HepG2 (cell line): ENCODE measurements around the gene INO80. TPM values are rescaled to one million over a fixed set of nuclear protein-coding genes. Genes with fewer than 3 reads are reported as not detected.

ENCODE experiments used
- BCL6 ChIP-seq: IDR thresholded peaks from 2 replicates; pipeline ENCODE4 v1.6.1; 2016; ENCODE audit warnings: missing genetic modification reagents, missing compliant biosample characterization
- DRAP1 ChIP-seq: IDR thresholded peaks from 2 replicates; pipeline ENCODE4 v1.6.1; 2016; ENCODE audit warnings: missing genetic modification reagents, missing compliant biosample characterization
- EP300 ChIP-seq, 3 experiments: sonication (generic) in 1 of 3; formaldehyde crosslinking in 1 of 3; IDR thresholded peaks; 2 replicates each; pipeline versions ENCODE4 v1.5.1 to v1.6.1; 2011 to 2020; ENCODE audit warnings: low read depth in 2 of 3, low read length in 2 of 3, borderline replicate concordance in 1 of 3, improper control_type of control experiment in 1 of 3, mild to moderate bottlenecking in 1 of 3, missing genetic modification reagents in 1 of 3, moderate library complexity in 1 of 3
- HOXA9 ChIP-seq: sonication (generic); formaldehyde crosslinking; IDR thresholded peaks from 2 replicates; pipeline ENCODE4 v1.8.1; 2022; ENCODE audit warnings: missing genetic modification reagents, mild to moderate bottlenecking, moderate library complexity, borderline replicate concordance
- SKI ChIP-seq: fragments of 450-650 bp; IDR thresholded peaks from one replicate; pipeline ENCODE4 v1.6.1; 2018; ENCODE audit warnings: mild to moderate bottlenecking; ENCODE audit not compliant: partially characterized antibody
- SOX13 ChIP-seq, 3 experiments: fragments of 450-650 bp in 1 of 3; sonication (generic) in 1 of 3; formaldehyde crosslinking in 1 of 3; IDR thresholded peaks in 2 of 3; conservative IDR thresholded peaks in 1 of 3; 2 replicates each; pipeline versions ENCODE4 v1.5.0 to v1.6.1; 2016 to 2020; ENCODE audit warnings: antibody characterized with exemption in 1 of 3, mild to moderate bottlenecking in 1 of 3, missing compliant biosample characterization in 1 of 3, missing genetic modification reagents in 1 of 3, moderate library complexity in 1 of 3
- SOX6 ChIP-seq, 2 experiments: fragments of 450-650 bp in 1 of 2; sonication (generic) in 1 of 2; formaldehyde crosslinking in 1 of 2; IDR thresholded peaks; 2 replicates each; pipeline versions ENCODE4 v1.4.0 to v1.6.1; 2017 to 2020; ENCODE audit warnings: antibody characterized with exemption in 1 of 2, mild to moderate bottlenecking in 1 of 2, missing genetic modification reagents in 1 of 2
- ZKSCAN8 ChIP-seq: IDR thresholded peaks from 2 replicates; pipeline ENCODE4 v1.6.1; 2016; ENCODE audit warnings: borderline replicate concordance, missing genetic modification reagents, missing compliant biosample characterization
- ZNF644 ChIP-seq: IDR thresholded peaks from 2 replicates; pipeline ENCODE4 v1.6.1; 2016; ENCODE audit warnings: low read depth
- polyA plus RNA-seq, 8 experiments: library from polyadenylated mRNA; depleted of rRNA in 3 of 8; stranded (reverse) in 7 of 8; unstranded in 1 of 8; fragments of >200 nt; fragmentation: Illumina TruSeq in 4 of 8; extraction: Trizol in 4 of 8; gene quantifications; 2 replicates each; pipeline versions ENCODE4 v1.2.1 to v1.2.3, GENCODE V29; 2011 to 2016; ENCODE audit warnings: low read depth in 4 of 8, missing spikeins in 1 of 8, mixed read lengths in 1 of 8; ENCODE audit not compliant: insufficient read depth in 1 of 8
- total RNA-seq, 5 experiments: library from RNA; depleted of rRNA; stranded (reverse); fragments of >200 nt; fragmentation: Illumina TruSeq; extraction: Trizol; gene quantifications; 2 replicates each; pipeline ENCODE4 v1.2.3, GENCODE V29; 2016; ENCODE audit warnings: low read depth in 1 of 5
- TF ChIP-seq, protein P1 (sequence below): sonication (generic); IDR thresholded peaks from 2 replicates; pipeline ENCODE4 v1.6.1; 2016; ENCODE audit warnings: low read depth, borderline replicate concordance
- TF ChIP-seq, protein P2 (sequence below): IDR thresholded peaks from 2 replicates; pipeline ENCODE4 v1.4.0; 2020; ENCODE audit warnings: mild to moderate bottlenecking, missing genetic modification reagents
- TF ChIP-seq, protein P3 (sequence below): sonication (generic); formaldehyde crosslinking; IDR thresholded peaks from 2 replicates; pipeline ENCODE4 v1.5.1; 2020; ENCODE audit warnings: mild to moderate bottlenecking, missing genetic modification reagents, moderate library complexity

The INO80 gene
- total and polyA plus RNA-seq, 2 of the 13 experiments (the other 11 are each of a cell fraction or from before 2014, with no cell fraction given) = 3.6 to 14.8 TPM

DNA sequence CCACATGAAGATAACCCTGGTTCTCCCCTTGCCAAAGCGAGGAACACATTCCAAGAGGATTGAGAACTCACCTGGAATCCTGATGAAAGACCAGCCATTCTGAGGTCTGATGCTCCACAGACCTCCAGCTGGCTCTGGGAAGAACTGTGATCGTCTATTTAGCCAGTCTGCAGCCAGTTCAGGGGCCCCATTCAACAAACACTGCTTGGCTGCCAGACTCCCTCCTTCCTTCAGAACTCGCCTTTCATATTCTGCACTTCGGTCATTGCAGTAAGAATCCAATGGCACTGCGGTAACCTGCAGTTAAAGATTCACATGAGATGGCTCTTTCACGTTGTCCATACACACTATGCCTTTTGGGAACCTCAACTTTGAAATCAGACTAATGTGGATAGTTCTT is 95.3 kb downstream of the INO80 start (continued):
- TF ChIP-seq, protein P1, sequence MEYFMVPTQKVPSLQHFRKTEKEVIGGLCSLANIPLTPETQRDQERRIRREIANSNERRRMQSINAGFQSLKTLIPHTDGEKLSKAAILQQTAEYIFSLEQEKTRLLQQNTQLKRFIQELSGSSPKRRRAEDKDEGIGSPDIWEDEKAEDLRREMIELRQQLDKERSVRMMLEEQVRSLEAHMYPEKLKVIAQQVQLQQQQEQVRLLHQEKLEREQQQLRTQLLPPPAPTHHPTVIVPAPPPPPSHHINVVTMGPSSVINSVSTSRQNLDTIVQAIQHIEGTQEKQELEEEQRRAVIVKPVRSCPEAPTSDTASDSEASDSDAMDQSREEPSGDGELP = peak; percentile 77; the same call in 1 of the 2 replicates
- TF ChIP-seq DRAP1 (CRISPR knock-in tag) = 0 out of 2 replicates have a peak, but pooled peaks have one; percentile 9
- peak; percentile 39; the same call in 1 of the 2 replicates for TF ChIP-seq BCL6
- TF ChIP-seq ZKSCAN8 (CRISPR knock-in tag) = 0 out of 2 replicates have a peak, but pooled peaks have one; percentile 34
- TF ChIP-seq SOX13 (IDR thresholded peaks at IDR 0.05) = no peak
- TF ChIP-seq SOX13 (CRISPR knock-in tag; conservative IDR thresholded peaks at IDR 0.05 in 1 of 2, IDR thresholded peaks at IDR 0.05 in 1 of 2) = peak in 1 of 2 experiments; percentile 55; a peak in 1 of 4 replicates
- peak; percentile 36 for TF ChIP-seq SKI
- peak in 1 of 2 experiments; percentile 84; a peak in 1 of 4 replicates for TF ChIP-seq EP300 (IDR thresholded peaks at IDR 0.05; ENCODE audit: low read depth in 2 of 2, low read length in 2 of 2)
- peak; percentile 52; the same call in 1 of the 2 replicates for TF ChIP-seq EP300 (CRISPR knock-in tag; IDR thresholded peaks at IDR 0.05; ENCODE audit: borderline replicate concordance)
- peak; percentile 51; the same call in 1 of the 2 replicates for TF ChIP-seq ZNF644 (CRISPR knock-in tag)
- TF ChIP-seq, protein P2, sequence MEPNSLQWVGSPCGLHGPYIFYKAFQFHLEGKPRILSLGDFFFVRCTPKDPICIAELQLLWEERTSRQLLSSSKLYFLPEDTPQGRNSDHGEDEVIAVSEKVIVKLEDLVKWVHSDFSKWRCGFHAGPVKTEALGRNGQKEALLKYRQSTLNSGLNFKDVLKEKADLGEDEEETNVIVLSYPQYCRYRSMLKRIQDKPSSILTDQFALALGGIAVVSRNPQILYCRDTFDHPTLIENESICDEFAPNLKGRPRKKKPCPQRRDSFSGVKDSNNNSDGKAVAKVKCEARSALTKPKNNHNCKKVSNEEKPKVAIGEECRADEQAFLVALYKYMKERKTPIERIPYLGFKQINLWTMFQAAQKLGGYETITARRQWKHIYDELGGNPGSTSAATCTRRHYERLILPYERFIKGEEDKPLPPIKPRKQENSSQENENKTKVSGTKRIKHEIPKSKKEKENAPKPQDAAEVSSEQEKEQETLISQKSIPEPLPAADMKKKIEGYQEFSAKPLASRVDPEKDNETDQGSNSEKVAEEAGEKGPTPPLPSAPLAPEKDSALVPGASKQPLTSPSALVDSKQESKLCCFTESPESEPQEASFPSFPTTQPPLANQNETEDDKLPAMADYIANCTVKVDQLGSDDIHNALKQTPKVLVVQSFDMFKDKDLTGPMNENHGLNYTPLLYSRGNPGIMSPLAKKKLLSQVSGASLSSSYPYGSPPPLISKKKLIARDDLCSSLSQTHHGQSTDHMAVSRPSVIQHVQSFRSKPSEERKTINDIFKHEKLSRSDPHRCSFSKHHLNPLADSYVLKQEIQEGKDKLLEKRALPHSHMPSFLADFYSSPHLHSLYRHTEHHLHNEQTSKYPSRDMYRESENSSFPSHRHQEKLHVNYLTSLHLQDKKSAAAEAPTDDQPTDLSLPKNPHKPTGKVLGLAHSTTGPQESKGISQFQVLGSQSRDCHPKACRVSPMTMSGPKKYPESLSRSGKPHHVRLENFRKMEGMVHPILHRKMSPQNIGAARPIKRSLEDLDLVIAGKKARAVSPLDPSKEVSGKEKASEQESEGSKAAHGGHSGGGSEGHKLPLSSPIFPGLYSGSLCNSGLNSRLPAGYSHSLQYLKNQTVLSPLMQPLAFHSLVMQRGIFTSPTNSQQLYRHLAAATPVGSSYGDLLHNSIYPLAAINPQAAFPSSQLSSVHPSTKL (CRISPR knock-in tag) = peak; percentile 31; the same call in 1 of the 2 replicates
- TF ChIP-seq SOX6 (IDR thresholded peaks at IDR 0.05) = no peak
- TF ChIP-seq SOX6 (CRISPR knock-in tag; IDR thresholded peaks at IDR 0.05) = no peak
- TF ChIP-seq HOXA9 (CRISPR knock-in tag) = no peak
- TF ChIP-seq, protein P3, sequence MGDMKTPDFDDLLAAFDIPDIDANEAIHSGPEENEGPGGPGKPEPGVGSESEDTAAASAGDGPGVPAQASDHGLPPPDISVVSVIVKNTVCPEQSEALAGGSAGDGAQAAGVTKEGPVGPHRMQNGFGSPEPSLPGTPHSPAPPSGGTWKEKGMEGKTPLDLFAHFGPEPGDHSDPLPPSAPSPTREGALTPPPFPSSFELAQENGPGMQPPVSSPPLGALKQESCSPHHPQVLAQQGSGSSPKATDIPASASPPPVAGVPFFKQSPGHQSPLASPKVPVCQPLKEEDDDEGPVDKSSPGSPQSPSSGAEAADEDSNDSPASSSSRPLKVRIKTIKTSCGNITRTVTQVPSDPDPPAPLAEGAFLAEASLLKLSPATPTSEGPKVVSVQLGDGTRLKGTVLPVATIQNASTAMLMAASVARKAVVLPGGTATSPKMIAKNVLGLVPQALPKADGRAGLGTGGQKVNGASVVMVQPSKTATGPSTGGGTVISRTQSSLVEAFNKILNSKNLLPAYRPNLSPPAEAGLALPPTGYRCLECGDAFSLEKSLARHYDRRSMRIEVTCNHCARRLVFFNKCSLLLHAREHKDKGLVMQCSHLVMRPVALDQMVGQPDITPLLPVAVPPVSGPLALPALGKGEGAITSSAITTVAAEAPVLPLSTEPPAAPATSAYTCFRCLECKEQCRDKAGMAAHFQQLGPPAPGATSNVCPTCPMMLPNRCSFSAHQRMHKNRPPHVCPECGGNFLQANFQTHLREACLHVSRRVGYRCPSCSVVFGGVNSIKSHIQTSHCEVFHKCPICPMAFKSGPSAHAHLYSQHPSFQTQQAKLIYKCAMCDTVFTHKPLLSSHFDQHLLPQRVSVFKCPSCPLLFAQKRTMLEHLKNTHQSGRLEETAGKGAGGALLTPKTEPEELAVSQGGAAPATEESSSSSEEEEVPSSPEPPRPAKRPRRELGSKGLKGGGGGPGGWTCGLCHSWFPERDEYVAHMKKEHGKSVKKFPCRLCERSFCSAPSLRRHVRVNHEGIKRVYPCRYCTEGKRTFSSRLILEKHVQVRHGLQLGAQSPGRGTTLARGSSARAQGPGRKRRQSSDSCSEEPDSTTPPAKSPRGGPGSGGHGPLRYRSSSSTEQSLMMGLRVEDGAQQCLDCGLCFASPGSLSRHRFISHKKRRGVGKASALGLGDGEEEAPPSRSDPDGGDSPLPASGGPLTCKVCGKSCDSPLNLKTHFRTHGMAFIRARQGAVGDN (CRISPR knock-in tag) = no peak
